ENCODE data around the gene ZNF316.

ZNF316 gene

DNA sequence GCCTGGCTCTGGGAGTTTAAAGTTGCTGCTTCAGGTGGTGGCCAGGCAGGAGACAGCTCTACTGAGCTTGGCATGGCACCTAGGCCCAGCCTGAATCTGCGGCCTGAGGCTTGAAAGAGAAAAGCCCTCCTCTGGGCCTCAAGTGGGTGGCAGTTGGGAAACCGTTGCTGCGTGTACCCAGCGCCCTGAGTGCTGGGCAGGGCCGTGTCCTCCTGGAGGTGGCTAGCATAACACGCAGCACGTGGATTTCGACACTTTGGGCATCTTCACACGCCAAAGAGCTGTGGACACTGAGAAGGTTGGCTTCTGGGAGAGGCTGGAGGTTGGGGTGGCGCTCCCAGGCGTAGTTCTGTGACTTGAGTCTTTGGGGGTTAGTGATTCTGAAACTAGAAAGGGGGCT is 2.5 kb downstream of the ZNF316 start:
- TF ChIP-seq, protein P1, sequence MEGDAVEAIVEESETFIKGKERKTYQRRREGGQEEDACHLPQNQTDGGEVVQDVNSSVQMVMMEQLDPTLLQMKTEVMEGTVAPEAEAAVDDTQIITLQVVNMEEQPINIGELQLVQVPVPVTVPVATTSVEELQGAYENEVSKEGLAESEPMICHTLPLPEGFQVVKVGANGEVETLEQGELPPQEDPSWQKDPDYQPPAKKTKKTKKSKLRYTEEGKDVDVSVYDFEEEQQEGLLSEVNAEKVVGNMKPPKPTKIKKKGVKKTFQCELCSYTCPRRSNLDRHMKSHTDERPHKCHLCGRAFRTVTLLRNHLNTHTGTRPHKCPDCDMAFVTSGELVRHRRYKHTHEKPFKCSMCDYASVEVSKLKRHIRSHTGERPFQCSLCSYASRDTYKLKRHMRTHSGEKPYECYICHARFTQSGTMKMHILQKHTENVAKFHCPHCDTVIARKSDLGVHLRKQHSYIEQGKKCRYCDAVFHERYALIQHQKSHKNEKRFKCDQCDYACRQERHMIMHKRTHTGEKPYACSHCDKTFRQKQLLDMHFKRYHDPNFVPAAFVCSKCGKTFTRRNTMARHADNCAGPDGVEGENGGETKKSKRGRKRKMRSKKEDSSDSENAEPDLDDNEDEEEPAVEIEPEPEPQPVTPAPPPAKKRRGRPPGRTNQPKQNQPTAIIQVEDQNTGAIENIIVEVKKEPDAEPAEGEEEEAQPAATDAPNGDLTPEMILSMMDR (IDR thresholded peaks at IDR 0.05; ENCODE audit: control extremely low read depth, extremely low read depth, low read depth, missing control alignments): no peak
- POLR2A ChIA-PET: no interaction called here
- DNase-seq (ENCODE audit: extremely low spot score): no peak
- CTCF ChIA-PET: interaction anchor here (1.2 kb wide), 1 partner anchor 62 kb away, joined by 3 read pairs; the partner anchor contains the start of gene ZDHHC4

- TF ChIP-seq, protein P1 (IDR thresholded peaks at IDR 0.05; ENCODE audit: control extremely low read depth, extremely low read depth, low read depth, missing control alignments): no peak
- ChIA-PET CTCF (interaction anchor here (1.2 kb wide), 1 partner anchor 63 kb away, joined by 3 read pairs; the partner anchor contains the start of gene ZDHHC4), POLR2A (no interaction called here)
- DNase-seq (ENCODE audit: extremely low spot score): no peak
These were observed 3.2 kb downstream of the ZNF316 start for GRCh38 chr7:6640246-6640721.

- POLR2A ChIA-PET: no interaction called here
- DNase-seq (ENCODE audit: extremely low spot score): no peak
- CTCF ChIA-PET: interaction anchor here (1.1 to 1.2 kb wide), 2 partner anchors 20 to 88 kb away, joined by 3 read pairs; no protein-coding TSS in a partner anchor
- TF ChIP-seq, protein P1 (IDR thresholded peaks at IDR 0.05; ENCODE audit: control extremely low read depth, extremely low read depth, low read depth, missing control alignments): no peak
These were observed 4.4 kb downstream of the ZNF316 start for GRCh38 chr7:6641305-6642035.

- ChIA-PET POLR2A (no interaction called here), CTCF (interaction anchor here (1.2 kb wide), 1 partner anchor 21 kb away, joined by 3 read pairs; no protein-coding TSS in a partner anchor)
- TF ChIP-seq, protein P1 (IDR thresholded peaks at IDR 0.05; ENCODE audit: control extremely low read depth, extremely low read depth, low read depth, missing control alignments): no peak
- no peak for DNase-seq (ENCODE audit: extremely low spot score)
These were observed 5.2 kb downstream of the ZNF316 start for GRCh38 chr7:6642239-6642839.

DNA sequence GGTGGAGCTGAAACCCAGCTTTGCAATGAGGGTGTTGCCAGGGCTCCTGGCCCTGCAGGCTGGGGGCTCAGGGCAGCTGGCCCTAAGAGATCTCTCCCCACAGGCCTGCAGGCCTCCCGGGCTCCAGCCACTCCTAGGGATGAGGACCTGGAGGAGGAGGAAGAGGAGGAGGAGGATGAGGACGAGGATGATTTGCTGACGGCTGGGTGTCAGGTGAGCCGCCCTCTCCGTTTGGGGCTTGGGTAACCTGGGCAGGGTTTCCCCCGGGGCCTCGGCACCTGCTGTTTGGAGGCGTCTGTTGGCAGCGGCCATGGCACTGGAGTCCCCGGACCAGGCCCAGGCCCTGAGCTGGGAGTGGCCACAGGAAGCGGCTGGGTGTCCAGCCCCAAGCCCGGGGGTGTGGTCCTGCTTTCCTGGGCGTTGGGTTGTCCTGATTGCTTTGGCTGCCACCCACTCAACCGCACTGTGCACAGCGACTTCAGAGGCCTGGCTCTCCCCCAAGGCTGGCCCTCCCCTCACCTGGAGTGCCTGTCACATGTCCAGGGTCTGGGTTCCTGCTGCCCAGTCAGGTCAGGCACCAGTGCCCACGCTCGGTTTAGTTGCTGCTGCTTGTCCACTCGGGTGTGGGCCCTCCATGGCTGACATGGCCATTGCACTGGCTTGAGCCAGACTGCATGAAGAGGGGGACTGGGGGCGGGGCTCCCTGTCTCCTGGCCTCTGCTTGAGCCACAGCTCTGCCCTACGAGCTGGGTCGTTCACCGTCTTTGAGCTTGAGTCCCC is 5.9 kb downstream of the ZNF316 start:
- TF ChIP-seq, protein P1 (IDR thresholded peaks at IDR 0.05; ENCODE audit: control extremely low read depth, extremely low read depth, low read depth, missing control alignments): no peak
- POLR2A ChIA-PET: no interaction called here
- CTCF ChIA-PET: no interaction called here
- DNase-seq (ENCODE audit: extremely low spot score): no peak

DNA sequence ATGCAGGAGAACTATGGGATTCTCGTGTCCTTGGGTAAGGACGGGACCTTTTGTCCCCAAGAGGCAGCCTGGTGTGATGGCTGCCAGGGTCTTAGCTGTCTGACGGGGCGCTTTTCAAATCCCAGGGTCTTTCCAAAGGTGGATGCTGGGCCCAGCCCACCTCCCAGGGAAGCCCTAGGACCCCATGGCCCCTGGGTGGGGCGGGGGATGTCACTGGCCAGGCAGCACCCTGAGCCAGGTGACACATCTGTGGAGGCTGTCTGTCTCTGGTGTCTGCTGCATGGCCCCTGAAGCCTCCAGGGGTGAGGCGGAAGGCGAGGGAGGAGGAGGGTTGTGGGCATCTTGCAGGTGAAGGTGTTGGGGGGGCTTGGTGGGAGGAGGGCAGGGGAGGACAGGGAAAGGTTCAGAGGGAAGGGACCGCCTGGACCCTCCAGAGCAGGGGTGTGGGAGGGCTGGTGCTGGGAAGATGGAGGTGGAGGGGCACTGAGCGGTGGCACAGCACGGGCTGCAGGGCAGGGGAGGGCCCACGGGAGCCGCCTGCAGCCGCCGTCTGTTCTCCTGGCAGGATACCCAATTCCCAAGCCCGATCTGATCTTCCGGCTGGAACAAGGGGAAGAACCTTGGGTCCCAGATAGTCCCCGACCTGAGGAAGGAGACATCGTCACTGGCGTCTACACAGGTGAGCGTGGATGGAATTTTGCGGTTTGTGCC is 7.0 kb downstream of the ZNF316 start:
- no peak for DNase-seq (ENCODE audit: extremely low spot score)
- TF ChIP-seq, protein P1 (IDR thresholded peaks at IDR 0.05; ENCODE audit: control extremely low read depth, extremely low read depth, low read depth, missing control alignments): no peak
- POLR2A ChIA-PET: no interaction called here
- CTCF ChIA-PET: no interaction called here
